TTC549 (cell line): Measurements from ENCODE around the gene TMEM35B.
"Not testable (repeated sequence)": the region's sequence is repeated elsewhere in the genome, so short reads cannot be mapped to it uniquely, and the experiment has no call there.

Source experiments
- FAIRE-seq: peaks from 2 replicates; lab custom pipeline; 2012; peaks lifted over from hg19 to GRCh38; lab: Jason Lieb, UNC

The TMEM35B gene

DNA sequence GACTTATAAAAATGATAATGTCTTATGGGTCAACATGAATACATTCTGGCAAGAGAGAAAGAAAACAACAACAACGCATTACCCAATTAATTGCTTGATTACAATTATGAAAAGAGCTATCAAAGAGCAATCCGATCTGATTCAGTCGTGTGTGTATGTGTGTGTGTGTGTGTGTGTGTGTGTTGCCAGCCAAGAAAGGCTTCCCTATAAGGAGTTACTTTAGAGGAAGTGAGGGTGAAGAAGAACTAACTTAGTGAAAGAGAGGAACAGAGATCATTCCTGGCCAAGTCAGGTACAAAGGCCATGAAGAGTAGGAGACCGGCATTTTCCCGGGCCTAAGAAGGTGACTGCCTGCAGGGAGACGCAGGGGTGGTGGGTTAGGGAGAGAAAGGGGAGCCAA, 9.4 kb downstream of the TMEM35B start:
- FAIRE-seq: no peak

DNA sequence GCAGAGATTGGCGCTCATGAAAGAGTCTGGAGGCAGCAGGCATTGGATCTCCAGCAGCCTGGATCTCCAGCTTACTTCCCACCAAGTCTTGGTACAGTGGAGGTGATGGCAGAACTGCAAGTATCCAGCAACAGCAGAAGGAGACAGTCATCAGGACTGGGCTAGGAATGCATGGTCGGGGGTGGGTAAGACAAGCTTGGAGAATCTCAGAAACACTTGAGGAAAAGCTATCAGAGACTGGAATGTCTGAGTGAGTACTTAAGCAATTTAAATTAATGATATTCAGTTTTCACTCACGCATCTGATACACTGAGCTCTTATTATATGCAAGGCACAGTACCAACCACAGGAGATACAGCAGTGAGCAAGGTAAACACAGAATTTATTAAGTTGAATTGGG, 9.8 kb downstream of the TMEM35B start:
- no peak for FAIRE-seq

DNA sequence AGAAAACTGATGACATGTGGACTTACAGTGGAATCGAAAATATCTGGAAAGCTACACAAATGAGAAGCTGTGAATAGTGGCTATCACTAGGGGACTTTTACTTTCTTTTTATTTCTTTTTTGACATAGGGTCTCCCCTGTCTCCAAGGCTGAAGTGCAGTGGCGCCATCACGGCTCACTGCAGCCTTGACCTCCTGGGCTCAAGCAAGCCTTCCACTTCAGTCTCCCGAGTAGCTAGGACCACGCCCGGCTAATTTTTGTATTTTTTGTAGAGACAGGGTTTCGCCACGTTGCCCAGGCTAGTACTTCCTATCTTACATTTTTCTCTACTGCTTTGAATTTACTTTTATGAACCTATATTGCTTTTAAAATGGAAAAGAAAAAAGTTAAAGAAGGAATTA, 10.5 kb downstream of the TMEM35B start:
- FAIRE-seq: no peak

DNA sequence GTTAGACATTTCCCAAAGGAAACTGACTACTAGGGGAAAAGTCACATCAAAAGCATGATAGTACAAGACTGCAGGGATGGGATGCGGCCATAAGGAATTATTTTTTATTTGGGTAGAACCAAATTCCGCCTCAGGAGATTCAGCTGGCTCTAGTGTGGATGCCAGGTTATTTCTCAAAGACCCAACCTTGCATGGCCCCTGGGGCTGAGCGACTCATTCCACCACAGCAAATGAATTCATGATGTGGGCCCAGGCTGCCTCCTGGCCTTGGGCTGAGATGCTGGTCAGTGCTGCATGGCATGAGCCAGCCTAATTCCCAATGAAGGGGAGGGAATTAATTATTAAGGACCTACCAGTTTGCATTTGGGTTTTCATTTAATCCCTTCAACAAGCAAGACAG, 11.8 kb downstream of the TMEM35B start:
- no peak for FAIRE-seq

DNA sequence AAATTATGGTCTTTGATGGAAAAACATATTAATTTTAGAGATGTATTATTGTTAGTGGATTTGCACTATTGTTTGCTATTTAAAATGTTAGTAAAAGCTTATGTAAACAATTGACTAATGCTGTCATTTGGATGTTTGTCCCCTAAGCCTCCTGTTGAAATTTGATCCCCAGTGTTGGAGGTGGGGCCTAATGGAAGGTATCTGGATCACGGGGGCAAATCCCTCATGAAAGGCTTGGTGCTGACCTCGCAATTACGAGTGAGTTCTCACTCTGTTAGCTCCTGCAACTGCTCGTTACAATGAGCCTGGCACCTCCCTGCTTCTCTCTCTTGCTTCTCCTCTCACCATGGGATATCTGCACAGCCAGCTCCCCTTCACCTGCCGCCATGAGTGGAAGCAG, 14.3 kb downstream of the TMEM35B start:
- no peak for FAIRE-seq

DNA sequence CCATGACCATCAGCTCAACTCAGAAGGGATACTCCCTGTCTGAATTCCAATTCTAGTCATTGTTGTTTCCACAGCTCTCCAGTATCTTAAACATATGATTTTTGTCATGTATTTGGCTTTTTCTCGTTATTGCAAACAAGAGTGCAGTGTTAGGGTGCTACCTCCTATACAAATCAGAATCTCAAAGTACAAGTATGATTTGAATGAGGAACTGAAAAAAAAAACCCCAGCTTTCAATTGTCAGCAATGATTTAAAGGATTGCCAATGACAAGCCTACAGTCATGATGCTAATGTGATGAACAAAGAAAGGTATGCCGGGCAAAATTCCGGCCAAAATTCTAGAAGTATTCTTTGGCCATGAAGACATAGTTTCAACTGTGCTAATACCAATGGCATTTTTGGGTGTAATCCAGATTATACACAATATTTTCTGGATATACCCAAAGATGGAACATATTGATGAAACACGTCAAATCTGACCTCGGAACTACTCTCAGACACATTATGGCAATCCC, 14.9 kb downstream of the TMEM35B start:
- FAIRE-seq: no peak

DNA sequence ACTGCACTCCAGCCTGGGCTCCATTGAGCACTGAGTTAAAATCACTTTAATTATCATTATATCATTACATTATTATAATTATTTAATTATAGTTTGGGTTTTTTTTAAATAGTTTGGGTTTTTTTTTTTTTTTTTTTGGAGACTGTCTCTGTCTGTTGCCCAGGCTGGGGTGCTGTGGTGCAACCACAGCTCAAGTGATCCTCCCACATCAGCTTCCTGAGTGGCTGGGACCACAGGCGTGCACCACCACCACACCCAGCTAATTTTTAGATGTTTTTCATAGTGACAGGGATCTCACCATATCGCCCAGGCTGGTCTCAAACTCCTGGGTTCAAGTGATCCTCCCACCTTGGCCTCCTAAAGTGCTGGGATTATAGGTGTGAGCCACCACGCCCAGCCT, 16.9 kb downstream of the TMEM35B start:
- FAIRE-seq: not testable (repeated sequence)

DNA sequence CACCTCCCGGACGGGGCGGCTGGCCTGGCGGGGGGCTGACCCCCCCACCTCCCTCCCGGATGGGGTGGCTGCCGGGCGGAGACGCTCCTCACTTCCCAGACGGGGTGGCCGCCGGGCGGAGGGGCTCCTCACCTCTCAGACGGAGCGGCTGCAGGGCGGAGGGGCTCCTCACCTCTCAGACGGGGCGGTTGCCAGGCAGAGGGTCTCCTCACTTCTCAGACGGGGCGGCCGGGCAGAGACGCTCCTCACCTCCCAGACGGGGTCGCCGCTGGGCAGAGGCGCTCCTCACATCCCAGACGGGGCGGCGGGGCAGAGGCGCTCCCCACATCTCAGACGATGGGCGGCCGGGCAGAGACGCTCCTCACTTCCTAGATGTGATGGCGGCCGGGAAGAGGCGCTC, 17.5 kb downstream of the TMEM35B start:
- FAIRE-seq: not testable (repeated sequence)

DNA sequence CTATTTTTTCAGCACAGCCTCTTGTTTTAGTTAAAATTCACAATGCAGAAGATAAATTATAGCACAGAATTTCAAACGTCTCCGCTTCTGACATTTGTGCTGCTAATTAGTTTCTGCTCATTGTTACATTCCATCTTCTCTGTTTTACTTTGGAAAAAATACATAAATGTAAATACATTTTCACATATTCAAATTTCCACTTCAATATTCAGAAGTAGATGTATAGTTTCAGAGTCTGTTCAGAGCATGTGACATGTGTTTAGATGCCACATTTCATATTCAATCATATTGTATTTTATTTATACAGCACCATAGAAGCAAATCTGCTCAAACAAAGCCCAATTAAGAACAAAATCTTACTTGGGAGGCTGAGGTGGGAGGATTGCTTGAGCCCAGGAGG, 19.6 kb downstream of the TMEM35B start:
- FAIRE-seq: no peak

DNA sequence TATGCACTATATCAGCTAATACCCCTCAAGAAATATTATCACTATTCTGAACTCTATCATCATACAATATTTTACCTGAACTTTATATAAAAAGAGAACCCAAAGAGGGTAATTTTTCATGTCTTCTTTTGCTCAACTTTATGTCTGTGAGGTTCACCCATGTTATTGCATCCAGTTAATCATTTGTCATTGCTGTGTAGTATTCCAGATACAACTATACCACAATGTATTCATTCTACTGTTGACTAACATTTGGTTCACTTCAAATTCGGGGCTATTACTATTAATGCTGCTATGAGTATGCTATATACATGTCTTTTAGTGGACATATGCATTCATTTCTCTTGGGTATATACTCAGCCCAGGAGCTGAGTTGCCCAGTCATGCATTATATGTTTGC, 34.7 kb downstream of the TMEM35B start:
- no peak for FAIRE-seq

DNA sequence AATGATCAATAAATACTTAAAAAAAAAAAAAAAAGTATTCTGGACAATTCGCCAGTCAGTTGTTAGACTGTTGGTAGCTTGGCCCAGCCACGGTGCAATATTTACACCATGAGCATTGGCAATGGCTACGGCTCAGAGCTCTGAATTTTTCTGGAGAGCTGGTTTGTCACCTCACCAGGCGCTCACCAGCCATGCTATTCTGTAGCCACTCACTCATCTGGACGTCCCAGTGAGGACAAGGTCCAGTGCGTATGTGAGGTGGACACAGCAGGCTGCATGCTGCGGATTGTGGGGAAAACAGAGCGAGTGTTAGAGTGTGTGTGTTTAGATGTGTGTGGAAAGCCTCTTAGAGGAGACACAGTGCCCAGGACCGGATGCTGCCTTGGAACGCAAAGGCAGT, 36.4 kb downstream of the TMEM35B start:
- FAIRE-seq: not testable (repeated sequence)

DNA sequence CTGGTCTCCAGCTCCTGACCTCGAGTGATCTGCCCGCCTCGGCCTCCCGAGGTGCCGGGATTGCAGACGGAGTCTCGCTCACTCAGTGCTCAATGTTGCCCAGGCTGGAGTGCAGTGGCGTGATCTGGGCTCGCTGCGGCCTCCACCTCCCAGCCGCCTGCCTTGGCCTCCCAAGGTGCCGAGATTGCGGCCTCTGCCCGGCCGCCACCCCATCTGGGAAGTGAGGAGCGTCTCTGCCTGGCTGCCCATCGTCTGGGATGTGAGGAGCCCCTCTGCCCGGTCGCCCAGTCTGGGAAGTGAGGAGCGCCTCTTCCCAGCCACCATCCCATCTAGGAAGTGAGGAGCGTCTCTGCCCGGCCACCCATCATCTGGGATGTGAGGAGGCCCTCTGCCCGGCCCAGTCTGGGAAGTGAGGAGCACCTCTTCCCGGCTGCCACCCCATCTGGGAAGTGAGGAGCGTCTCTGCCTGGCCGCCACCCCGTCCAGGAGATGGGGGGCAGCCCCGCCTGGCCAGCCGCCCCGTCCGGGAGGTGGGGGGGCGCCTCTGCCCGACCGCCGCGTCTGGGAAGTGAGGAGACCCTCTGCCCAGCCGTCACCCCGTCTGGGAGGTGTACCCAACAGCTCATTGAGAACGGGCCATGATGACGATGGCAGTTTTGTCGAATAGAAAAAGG, 37.4 kb downstream of the TMEM35B start:
- FAIRE-seq: not testable (repeated sequence)

DNA sequence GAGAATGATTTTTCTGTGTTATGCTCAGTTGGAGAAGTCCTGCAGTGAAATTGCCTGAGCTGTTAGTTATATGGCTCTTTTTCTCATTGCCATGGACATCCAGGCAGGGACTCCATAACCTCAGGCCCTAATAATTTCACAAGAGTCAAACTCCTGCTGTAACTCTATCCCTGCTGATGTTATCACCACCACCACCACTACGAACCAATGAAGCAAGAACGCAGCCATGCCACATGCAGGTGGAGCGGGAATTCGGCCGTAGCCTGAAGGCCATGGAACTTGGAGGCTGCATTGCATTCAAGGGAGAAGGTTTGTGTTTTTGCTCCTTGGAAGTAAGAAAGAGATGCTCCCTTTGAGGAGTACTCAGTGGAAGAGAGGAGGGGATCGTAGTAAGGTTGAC, 38.9 kb downstream of the TMEM35B start:
- FAIRE-seq: no peak

DNA sequence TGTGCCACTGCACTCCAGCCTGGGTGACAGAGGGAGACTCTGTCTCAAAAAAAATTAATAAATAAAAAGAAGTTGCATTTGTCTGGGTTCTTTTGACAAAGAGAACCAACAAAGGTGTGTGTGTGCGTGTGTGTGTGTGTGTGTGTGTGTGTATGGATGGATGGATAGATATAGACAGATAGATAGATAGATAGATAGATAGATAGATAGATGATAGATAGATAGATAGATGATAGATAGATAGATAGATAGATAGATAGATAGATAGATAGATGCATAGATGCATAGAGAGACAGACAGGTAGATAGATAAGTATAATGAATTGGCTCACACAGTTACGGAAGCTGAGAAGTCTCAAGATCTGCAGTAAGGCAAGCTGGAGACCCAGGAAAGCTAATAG, 43.3 kb downstream of the TMEM35B start:
- FAIRE-seq: not testable (repeated sequence)
